ENCODE measurements around the gene NTN1. TPM values are rescaled to one million over a fixed set of nuclear protein-coding genes. Genes with fewer than 3 reads are reported as not detected.

The NTN1 gene
- total RNA-seq, 1 donor from 2014 or later: 0.45 TPM

DNA sequence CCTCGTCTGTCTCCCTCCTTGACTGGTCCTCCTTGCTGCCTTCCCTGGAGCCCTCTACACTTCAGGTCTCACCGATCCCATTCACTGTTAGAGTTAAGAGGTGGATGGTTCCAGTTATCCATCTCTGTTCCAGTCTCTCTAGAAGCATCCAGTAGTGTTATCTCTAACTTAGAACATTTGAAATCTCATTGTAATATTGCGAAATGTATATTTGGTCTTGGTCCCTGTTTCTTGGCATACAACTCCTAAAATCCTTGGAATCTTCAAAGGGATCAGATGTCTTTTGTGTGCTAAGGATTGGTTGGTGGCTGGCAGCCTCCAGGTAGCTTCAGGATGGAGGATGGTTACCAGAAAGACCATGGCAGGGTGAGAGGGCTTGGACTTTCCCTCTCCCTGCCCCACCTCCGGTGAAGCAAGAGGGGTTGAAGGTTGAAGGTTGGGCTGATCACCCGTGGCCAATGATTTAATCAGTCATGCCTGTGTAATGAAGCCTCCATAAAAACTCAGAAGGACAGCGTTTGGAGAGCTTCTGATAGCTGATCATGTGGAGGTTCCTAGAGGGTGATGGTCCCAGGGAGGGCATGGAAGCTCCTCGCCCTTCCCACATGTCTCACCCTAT lies 59.1 kb downstream of the NTN1 start:
- no peaks in the 10 kb centered on the region for H3F3A ChIP-seq (ENCODE audit: low read depth)
- no peak overlapping the region for H3K4me3 Mint-ChIP-seq
- H3K79me2 ChIP-seq (ENCODE audit: low read depth): no peaks in the 10 kb centered on the region
- H3K4me3 ChIP-seq: no peak overlapping the region
- no peaks in the 10 kb centered on the region for H3K36me3 ChIP-seq
- no peaks in the 10 kb centered on the region for H3K9me3 ChIP-seq (ENCODE audit: low read depth)
- H3K27me3 ChIP-seq: no peaks in the 10 kb centered on the region
- no peak overlapping the region for H3K27ac ChIP-seq
- no peaks in the 10 kb centered on the region for H4K20me1 ChIP-seq (ENCODE audit: low read depth)
- H3K9ac ChIP-seq: no peak overlapping the region
- peaks cover 1% of the 10 kb centered on the region for H3K36me3 Mint-ChIP-seq
- no peak overlapping the region for H3K4me2 ChIP-seq
- no peak overlapping the region for H2AFZ ChIP-seq (replicated peaks)
- DNase-seq (ENCODE audit: low spot score): no peak
- H3K9me3 Mint-ChIP-seq: no peaks in the 10 kb centered on the region
- peaks cover 8% of the 10 kb centered on the region for H3K27me3 Mint-ChIP-seq (ENCODE audit: insufficient read depth, low read depth)
- H3K27ac Mint-ChIP-seq: peak overlapping the region; percentile 50
- TF ChIP-seq, protein P1, sequence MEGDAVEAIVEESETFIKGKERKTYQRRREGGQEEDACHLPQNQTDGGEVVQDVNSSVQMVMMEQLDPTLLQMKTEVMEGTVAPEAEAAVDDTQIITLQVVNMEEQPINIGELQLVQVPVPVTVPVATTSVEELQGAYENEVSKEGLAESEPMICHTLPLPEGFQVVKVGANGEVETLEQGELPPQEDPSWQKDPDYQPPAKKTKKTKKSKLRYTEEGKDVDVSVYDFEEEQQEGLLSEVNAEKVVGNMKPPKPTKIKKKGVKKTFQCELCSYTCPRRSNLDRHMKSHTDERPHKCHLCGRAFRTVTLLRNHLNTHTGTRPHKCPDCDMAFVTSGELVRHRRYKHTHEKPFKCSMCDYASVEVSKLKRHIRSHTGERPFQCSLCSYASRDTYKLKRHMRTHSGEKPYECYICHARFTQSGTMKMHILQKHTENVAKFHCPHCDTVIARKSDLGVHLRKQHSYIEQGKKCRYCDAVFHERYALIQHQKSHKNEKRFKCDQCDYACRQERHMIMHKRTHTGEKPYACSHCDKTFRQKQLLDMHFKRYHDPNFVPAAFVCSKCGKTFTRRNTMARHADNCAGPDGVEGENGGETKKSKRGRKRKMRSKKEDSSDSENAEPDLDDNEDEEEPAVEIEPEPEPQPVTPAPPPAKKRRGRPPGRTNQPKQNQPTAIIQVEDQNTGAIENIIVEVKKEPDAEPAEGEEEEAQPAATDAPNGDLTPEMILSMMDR (IDR thresholded peaks at IDR 0.05): no peak
- TF ChIP-seq EZH2 (IDR thresholded peaks at IDR 0.05): no peak
- no peak for TF ChIP-seq EZH2phosphoT487 (IDR thresholded peaks at IDR 0.05)
- peaks cover 2% of the 10 kb centered on the region for H3K4me1 Mint-ChIP-seq
- no peaks in the 10 kb centered on the region for H3K4me1 ChIP-seq

DNA sequence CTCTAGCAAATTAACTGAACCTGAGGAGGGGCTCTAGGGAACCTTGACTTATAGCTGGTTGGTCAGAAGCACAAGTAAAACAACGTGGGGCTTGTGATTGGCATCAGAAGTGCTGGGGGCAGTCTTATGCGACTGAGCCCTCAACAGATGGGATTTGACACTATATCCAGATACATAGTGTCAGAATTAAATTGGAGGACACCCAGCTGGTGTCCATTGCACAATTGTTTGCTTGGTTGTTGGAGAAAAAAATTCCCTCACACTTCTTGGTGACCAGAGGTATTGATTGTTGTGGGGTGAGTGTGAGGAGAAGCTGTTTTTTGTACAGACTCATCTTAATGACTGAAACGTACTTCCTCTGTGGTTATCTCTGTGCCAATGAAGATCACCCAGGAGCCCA lies 59.7 kb downstream of the NTN1 start:
- Histone ChIP-seq H3K36me3 (no peaks in the 10 kb centered on the region), H3K4me3 (no peak overlapping the region), H3K9me3 (ENCODE audit: low read depth) (no peaks in the 10 kb centered on the region), H3K27me3 (no peaks in the 10 kb centered on the region), H4K20me1 (ENCODE audit: low read depth) (no peaks in the 10 kb centered on the region), H3K9ac (no peak overlapping the region), H3K27ac (no peak overlapping the region), H3K79me2 (ENCODE audit: low read depth) (no peaks in the 10 kb centered on the region), H2AFZ (replicated peaks) (no peak overlapping the region), H3F3A (ENCODE audit: low read depth) (no peaks in the 10 kb centered on the region), H3K4me2 (no peak overlapping the region), H3K4me1 (no peaks in the 10 kb centered on the region)
- H3K9me3 Mint-ChIP-seq: no peaks in the 10 kb centered on the region
- H3K27ac Mint-ChIP-seq: no peak overlapping the region
- DNase-seq (ENCODE audit: low spot score): no peak
- H3K27me3 Mint-ChIP-seq (ENCODE audit: insufficient read depth, low read depth): peaks cover 7% of the 10 kb centered on the region
- peaks cover 1% of the 10 kb centered on the region for H3K36me3 Mint-ChIP-seq
- peaks cover 2% of the 10 kb centered on the region for H3K4me1 Mint-ChIP-seq
- no peak overlapping the region for H3K4me3 Mint-ChIP-seq
- TF ChIP-seq EZH2 (IDR thresholded peaks at IDR 0.05): no peak
- no peak for TF ChIP-seq EZH2phosphoT487 (IDR thresholded peaks at IDR 0.05)
- TF ChIP-seq, protein P1 (IDR thresholded peaks at IDR 0.05): no peak

GRCh38 chr17:9086577-9086976 lies 65.3 kb downstream of the NTN1 start:
- H3K27me3 ChIP-seq: no peaks in the 10 kb centered on the region
- H3K36me3 ChIP-seq: no peaks in the 10 kb centered on the region
- Mint-ChIP-seq H3K4me1 (peaks cover 10% of the 10 kb centered on the region), H3K27me3 (ENCODE audit: insufficient read depth, low read depth) (peaks cover 3% of the 10 kb centered on the region), H3K4me3 (no peak overlapping the region), H3K9me3 (no peaks in the 10 kb centered on the region), H3K27ac (no peak overlapping the region), H3K36me3 (peaks cover 1% of the 10 kb centered on the region)
- no peak overlapping the region for H3K9ac ChIP-seq
- TF ChIP-seq, protein P1 (IDR thresholded peaks at IDR 0.05): no peak
- TF ChIP-seq EZH2phosphoT487 (IDR thresholded peaks at IDR 0.05) (no peak), EZH2 (IDR thresholded peaks at IDR 0.05) (no peak)
- no peaks in the 10 kb centered on the region for H3K4me1 ChIP-seq
- no peaks in the 10 kb centered on the region for H3F3A ChIP-seq (ENCODE audit: low read depth)
- H3K4me3 ChIP-seq: no peak overlapping the region
- H3K4me2 ChIP-seq: no peak overlapping the region
- H2AFZ ChIP-seq (replicated peaks): no peak overlapping the region
- H4K20me1 ChIP-seq (ENCODE audit: low read depth): no peaks in the 10 kb centered on the region
- no peaks in the 10 kb centered on the region for H3K9me3 ChIP-seq (ENCODE audit: low read depth)
- no peak for DNase-seq (ENCODE audit: low spot score)
- no peak overlapping the region for H3K27ac ChIP-seq
- H3K79me2 ChIP-seq (ENCODE audit: low read depth): no peaks in the 10 kb centered on the region
